HT1080 (cell line): ENCODE measurements around the gene HEG1. TPM values are rescaled to one million over a fixed set of nuclear protein-coding genes. Genes with fewer than 3 reads are reported as not detected.

Source experiments
- DNase-seq: peaks from one replicate; pipeline ENCODE4 v3.0.0-alpha.2; 2015; ENCODE audit warnings: low read depth
- total RNA-seq: library from RNA; depleted of rRNA; stranded (reverse); fragments of >200 nt; shearing (Covaris generic); gene quantifications from 2 replicates; pipeline ENCODE4 v1.2.3, GENCODE V29; 2014

Gene HEG1
- total RNA-seq, 1 experiment from 2014 or later = 40.7 TPM

DNA sequence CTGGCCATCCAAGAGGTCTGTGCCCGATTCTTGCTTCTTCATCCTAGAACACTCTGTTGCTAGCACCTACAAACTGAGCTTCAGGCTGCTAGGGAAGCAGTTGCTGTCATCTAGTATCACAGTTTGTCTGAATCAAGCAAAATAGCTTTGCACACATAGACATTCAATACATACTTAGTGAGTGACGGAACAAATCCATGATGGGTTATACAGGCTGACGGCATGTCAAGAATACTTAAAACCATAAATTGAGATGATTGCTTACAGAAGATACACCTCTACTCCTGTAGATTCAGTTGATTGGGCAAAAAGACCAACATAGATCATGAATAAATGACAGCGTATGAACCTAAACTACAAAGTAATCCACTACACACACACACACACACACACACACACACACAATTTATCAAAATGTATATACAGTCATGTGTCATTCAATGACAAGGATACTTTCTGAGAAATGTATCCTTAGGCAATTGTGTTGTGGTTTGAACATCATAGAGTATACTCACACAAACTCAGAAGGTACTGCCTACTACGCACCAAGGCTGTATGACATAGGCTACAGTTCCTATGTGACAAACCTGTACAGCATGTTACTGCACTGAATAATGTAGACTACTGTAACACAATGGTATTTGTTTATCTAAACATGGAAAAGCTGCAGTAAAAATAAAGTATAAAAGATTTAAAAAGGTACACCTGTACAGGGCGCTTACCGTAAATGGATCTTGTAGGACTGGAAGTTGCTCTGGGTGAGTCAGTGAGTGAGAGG, 14.4 kb upstream of the HEG1 start:
- DNase-seq = no peak

DNA sequence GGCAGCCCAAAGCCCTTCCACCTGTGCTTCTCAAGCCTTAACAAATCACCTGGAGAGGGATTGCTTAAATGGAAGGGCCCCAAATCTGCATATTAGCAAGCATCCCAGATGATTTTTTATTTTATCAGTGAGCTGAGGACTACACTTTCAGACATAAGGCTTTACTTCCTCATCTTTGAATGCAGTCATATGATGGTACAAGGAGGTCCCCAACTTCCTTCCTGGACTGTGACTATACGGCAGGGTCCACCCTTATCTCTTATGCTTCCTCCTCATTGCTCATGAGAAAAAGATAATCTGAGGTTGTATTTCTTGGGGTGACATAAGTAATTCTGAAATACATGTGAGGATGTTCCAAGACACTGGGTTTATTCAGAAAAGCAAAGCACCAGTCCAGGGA, 13.7 kb upstream of the HEG1 start:
- no peak for DNase-seq

DNA sequence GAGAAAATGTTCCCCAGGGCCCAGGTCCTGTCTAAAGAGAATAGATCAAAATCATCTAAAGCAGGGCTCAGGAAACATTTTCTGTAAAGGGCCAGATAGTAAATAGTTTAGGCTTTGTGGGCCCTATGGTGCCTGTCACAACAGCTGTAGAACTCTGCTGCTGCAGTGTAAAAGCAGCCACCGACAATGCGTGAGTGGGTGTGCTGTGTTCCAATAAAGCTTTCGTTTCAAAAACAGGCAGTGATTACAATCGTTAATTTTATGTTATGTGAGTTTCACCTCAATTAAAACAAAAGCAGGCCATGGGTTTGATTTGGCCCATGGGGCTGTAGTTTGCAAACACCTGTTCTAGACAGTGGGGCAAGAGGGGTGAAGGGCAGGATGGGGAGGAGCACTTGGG, 12.5 kb upstream of the HEG1 start:
- DNase-seq = no peak

DNA sequence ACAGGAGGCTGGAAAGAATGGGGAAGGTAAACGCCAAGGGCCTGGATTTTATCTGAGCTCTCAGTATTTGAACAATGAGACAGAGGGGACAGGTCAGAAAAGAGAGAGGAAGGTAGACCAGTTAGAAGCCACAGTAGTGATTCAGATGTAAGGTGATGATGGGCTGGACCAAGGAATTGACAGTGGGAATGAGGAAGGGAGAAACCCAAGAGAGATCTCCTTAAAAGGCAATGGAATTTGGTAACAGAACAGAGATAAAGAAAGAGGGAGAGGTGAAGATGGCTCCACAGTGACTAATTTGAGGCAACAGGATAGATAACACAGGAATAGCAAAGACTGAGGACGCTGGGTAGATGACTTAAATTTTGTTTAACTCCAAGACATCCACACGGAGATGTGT, 11.4 kb upstream of the HEG1 start:
- peak; percentile 45 for DNase-seq

DNA sequence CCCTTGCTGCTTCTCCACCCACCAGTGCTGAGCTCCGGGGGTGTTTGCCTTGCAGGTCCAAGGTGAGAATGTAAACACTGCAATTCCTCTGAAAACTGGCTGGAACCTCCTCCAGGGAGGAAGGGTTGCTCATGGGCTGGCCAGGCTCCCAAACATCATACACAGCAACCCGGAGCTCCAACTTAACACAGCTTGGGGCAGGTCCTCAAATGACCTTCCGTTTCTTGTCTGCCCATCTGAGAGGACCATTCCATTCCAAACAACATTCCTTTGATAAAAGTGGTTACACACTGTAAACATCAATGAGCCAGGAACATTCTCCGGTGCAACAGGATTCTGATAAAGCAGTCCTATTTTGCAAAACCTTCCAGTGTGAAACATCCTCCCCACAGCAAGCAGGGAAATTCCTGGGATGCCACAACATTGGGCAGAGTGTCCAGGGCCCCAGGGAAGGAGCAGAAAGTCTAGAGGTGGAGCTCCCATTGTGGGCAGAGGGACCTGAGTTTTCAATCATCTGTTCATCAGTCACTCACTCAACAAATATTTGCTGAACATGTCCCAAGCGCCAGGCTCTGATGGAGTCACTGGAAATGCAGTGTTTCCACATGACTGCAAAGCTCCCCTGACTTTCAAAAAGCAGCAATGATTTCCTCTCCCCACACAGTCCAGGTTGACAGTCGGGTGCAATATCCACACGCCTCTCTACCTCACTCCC, 7.3 kb upstream of the HEG1 start:
- DNase-seq = peak; percentile 97

DNA sequence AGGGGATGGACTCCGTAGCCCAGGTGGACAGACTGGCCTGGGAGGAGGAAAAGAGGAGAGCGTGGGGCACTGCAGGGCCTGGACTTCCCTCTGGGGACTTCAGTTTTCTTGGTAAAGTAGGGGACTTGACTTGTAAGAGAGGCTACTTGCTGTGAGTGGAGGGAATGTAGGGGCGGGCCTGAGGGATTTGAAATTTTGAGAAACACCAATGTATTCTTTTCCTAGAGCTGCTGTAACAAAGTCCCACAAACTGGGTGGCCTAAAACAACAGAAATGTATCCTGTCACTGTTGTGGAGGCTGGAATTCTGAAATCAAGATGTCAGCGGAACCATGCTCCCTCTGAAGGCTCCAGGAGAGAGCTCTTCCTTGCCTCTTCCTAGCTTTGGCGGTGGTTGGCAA, 5.8 kb upstream of the HEG1 start:
- no peak for DNase-seq

DNA sequence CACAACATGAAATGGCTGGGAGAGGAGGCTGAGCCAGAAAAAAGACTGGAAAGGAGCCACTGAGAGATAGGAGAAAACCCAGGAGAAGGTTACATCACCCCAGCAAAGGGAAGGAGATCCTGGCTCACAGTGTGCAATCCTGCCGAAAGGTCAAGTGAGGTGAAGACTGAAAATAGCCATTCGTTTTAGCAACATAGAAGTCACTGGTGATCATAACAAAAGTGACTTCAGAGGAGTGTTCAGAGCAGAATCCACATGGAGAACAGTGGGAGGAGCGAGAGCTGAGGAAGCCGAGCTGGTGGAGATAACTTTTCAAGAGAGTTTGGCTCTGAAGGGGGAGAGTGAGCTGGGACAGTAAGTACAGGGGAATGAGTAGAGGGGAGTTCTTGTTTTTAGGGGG, 5.4 kb upstream of the HEG1 start:
- no peak for DNase-seq

DNA sequence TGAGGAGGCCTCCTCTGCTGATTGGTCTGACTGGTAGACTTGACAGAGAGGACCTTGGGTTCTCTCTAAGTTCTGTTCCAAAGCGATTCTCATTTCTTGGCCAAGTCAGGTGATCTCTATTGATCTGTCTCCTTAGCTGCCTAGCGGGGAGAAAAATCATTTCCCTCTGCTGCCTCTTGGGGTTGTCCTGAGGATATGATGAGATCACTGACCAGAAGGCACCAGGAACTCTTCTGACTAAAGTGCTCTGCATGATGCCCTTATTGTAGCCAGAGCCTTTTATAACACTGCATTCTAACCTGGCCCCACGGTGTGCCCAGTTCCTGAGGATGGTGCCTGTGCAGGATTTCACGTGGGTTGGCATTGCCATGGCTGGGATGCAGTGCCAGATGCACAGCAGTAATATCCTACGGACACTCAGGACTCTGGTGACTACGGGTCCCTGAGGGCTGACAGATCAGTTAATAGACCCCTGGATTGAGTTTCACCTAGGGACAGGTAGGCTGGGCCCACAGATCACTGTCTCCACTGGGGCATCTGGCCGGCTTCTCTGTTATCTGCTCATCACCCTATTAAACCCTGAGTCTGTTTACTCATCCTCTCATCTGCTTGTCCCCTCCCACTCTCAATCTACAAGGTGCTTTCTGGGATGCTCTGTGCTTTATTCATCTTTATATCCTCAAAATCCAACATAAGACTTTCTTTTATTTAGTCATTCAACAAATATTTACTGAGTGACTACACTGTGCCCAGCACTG, 3.9 kb upstream of the HEG1 start:
- no peak for DNase-seq

DNA sequence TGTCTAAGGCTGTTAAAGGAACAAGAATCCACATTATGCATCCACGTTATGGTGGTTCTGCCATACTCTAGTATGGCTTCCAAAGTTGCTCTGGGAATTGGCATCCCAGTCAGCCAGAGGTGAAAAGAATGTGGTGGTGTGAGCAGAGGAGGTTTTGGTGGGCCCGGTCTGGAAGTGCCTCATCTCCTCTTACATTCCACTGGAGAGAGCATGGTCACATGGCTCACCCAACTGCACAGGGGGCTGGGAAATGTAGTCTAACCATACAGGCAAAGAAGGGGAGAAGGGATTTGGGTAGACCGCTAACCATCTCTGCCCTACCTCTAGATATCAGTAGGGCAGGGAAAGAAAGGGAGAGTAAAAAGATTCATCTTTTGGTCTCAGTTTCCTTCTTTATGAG, 3.2 kb upstream of the HEG1 start:
- no peak for DNase-seq

DNA sequence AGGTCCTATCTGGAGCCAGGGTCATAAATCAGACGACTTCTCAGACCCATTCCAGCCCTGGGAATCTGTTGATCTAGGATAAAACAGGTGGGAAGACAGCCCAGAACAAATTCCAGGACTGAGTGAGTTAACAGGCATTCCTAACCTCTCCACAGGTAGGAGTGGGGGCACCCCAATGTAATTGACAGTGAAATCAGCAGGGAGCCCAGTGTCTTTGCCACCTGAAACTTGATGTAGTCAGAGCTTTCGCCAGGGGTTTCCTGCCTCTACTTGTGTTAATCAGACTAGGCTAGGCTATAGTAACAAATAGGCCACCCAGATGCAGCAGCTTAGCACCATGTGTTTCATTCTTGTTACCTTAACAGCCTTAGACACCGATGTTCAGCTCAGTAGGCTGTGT, 2.7 kb upstream of the HEG1 start:
- no peak for DNase-seq

DNA sequence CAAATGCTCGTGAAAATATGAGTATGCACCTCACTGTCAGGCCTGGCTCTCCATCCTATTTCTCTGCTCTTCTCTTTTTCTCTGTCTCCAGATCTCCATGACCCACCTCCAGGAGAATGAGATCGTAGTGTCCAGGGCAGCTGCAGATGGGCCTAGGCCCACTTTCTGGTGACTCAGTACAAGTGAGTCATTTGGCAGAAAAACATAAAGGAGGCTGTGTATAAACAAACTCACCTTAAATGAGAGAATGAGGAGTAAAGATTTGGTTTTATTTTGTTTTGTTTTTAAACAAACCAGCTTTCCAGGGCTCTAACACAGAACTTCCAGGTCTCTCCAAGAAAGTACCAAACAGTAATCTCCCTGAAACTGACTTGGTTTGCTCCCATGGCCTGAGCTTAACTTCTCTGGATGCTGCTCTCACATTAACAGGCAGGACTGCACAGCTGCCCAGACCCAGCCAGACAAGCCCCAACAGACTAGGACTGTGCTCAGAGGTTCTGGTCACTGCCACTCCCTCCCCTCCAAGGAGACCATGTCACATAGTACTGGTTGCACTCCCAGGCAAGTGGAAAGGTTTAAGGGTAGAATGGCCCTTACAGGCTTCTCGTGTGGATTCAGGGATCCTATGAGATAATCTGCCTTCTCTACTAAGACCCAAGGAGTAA, 1.5 kb upstream of the HEG1 start:
- DNase-seq = peak; percentile 93

DNA sequence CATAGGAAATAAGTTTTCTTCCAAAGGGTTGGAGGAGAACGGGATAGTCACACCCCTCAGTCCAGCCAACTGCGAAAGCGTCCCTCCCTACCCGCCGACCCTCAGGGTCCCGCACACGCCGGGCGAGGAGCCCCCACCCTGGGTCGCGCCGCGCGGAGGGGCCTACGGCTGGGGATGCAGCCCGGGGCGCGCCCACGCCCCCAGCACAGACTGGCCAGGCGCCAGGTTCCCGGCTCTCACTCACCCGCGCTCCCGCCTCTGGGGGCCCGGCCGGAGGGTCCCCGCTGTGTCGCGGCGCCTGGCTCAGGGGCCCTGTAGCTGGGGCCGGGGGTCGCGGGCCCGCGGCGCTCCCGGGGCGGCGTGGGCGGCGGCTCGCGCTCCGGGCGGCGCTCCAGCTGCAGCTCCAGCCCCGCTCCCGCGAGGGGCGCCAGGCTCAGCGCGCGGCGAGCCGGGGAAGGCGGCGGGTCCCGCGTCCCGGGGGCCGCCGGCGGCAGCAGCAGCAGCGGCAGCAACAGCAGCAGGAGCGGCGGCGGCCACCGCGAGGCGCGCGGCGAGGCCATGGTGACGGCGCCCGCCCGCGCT, 375 bp downstream of the HEG1 start:
- DNase-seq = no peak

DNA sequence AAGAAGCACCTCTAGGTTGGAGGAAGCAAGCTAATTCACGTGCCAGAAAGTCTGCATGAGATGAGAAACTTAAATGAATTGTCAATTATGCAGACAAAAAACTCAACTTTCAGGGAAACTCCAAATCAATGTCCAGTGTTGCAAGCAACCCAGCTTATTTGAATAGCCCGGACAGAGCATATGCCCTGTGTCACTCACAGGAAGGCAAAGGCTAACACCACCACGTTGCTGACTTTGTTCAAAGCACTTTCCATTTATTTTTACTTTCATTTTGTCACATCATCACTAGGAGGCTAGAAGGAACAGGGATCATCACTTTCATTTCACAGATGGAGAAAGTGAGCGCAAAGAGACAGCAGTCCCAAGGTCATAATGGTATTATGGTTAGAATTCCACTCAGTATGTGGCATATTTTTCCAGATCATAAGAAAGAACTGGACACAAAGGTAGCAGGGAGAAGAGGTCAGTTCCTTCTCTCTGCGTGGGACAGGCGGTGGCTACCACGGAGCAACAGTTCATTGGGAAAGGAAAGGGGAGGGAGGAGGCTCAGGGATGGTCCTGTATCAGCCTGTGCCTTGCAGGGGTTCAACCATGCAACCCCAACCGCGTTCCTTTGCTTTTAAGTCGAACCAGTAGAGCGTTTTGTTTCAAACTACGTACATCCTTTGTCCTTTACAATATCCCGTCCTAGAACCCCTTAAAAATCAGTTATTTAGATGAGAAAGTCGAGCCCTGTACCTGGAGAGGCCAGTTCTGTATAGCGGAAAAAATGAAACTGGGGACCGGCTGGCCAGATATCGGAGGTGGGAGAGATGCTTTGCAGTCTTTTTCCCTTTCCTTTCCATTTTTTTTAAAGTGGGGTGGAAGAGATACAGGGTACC, 1.1 kb downstream of the HEG1 start:
- DNase-seq = peak; percentile 84

DNA sequence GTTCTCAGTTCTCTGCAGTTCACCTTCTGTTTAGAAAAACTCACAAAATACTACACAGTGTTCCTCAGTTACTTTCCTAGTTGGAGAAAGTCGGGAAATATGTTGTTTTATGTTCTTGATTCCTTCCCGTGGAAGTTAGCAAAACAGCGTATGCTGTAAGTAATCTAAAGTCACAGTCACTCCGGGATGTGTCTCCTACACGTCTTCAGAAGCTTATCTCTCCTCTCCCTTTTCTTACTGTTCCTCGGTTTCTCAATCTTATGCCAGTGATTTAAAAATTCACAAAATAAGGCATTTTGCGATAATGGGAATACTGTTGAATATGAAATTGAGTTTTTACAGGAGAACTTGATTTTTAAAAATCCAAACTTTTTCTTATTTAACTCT, 1.7 kb downstream of the HEG1 start:
- DNase-seq = peak; percentile 35

DNA sequence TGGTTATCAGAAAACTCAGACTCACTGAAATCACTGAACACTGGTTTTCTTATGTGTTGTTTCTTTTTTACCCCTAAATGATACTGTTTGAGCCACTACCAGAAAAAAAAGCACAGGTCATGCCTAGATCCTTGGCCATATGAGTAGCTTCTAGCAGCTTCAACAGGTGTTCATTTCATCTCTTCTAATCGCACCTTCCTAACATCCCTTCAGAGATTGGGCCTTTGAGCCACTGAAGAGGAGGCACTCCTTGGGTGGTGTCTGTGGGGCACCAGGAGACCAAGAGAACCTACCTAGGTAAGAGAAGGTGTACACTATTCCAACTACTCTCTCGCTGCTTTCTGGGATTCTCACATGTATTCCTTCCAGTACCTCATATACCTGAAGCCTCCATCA, 2.5 kb downstream of the HEG1 start:
- DNase-seq = no peak

DNA sequence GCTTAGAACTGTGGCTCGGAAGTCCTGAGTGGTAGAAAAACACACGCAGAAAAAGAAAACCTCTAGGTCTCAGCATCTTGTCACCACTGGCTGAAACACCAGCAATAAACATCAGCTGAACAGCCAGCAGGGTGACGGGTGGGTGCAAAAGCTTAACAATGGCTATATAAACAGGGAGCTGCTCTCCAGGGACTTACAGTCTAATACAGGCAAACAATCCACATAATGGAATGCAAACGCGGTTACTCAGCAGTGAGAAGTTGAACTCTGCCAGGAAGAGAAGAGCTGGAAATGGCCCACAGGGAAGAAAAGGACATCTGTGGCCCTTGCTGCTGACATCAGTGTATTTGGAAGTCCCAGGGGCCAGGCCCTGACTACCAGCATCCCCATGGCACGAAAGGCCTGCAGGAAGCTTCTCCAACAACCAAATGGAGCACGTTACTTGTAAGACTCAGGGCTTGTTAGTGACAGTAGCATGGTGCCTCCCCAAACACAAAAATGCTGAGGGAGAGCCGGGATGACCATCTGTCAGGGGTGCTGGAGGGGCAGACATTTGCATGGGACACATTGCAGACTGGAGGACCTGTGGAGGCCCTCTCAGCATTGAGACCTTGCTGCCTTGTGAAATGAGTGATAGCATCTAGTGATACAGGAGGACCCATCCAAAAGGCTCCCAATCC, 3.0 kb downstream of the HEG1 start:
- peak; percentile 78 for DNase-seq

DNA sequence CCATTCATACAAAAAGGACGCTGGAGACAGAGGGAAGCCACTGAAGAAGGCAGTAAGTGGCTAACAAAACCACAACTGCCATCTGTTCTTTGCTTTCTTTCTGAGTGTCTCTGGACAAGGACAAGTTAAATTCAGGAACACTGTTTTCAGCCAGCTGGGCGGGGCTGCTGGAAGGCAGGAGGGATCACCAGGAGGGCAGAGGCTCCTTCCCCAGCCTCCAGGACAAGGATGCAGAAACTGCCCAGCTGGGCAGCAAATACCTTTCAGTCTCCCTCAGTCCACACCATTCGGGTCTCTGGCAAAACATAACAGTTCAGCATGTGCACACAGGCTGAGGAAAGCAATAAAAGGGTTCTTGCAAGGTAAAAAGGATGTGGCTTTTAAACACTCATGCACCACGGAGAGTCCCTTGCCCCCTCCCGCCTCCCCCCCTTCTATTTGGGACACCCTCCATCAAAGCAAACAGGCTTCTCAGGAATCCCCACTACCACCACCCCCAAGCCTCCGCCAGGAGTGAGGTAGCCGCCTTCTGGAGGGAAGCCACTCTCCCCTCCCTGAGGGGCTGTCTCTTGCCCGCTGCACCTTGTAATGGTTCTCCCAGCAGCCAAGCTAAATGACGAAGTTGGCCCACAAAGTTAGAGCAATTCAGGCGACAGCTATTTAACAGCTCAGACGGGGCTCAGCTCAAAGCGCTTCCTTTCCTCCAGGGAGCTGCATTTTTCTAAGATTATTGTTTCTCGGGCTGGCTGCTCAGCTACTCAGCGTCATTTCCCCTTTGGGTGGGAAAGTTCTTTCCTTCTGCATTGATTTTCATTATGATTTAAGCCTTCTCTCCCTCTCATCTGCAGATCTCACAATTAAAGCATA, 3.8 kb downstream of the HEG1 start:
- DNase-seq = peak; percentile 92

DNA sequence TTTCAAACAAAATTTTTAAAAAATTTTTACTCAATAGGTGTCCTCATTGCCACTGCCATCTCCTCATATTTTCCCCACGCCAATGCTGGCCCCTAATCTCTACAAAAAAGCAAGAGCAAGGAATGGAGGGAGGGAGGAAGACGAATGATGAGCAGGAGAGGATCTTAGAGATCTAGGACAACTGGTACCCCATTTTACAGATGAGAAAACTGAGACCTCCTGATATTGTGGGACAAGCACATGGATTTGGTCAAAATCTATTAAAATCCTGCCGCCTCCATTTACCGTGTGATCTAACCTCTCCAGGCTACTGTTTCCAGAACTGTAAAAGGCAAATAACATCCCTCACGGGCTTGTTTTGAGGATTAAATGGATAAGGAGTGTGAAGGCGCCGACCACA, 4.6 kb downstream of the HEG1 start:
- no peak for DNase-seq
